ENCODE data around the gene HIP1.
A peak's percentile ranks its signal among the peaks of the same experiment; 100 is the strongest.
"Not testable (repeated sequence)": the region's sequence is repeated elsewhere in the genome, so short reads cannot be mapped to it uniquely, and the experiment has no call there.

Gene HIP1

GRCh38 chr7:75536491-75536890 is 202.2 kb downstream of the HIP1 start:
- Histone ChIP-seq H3K4me1 (ENCODE audit: control insufficient read depth, low read depth, low read length) (no peaks in the 10 kb centered on the region), H3K27me3 (ENCODE audit: control insufficient read depth, insufficient read depth, low read length) (no peaks in the 10 kb centered on the region), H3K36me3 (ENCODE audit: control insufficient read depth, low read depth, low read length) (peaks cover 52% of the 10 kb centered on the region), H3K9ac (ENCODE audit: low read length) (no peak overlapping the region), H3K4me3 (ENCODE audit: low read length) (no peak overlapping the region), H3K27ac (ENCODE audit: low read length) (no peak overlapping the region), H3K9me3 (ENCODE audit: control insufficient read depth, low read depth, low read length) (no peaks in the 10 kb centered on the region)

GRCh38 chr7:75534727-75535307 is 203.9 kb downstream of the HIP1 start:
- Histone ChIP-seq H3K9ac (ENCODE audit: low read length) (no peak overlapping the region), H3K4me1 (ENCODE audit: control insufficient read depth, low read depth, low read length) (no peaks in the 10 kb centered on the region), H3K36me3 (ENCODE audit: control insufficient read depth, low read depth, low read length) (peaks cover 39% of the 10 kb centered on the region), H3K27ac (ENCODE audit: low read length) (no peak overlapping the region), H3K9me3 (ENCODE audit: control insufficient read depth, low read depth, low read length) (no peaks in the 10 kb centered on the region), H3K27me3 (ENCODE audit: control insufficient read depth, insufficient read depth, low read length) (no peaks in the 10 kb centered on the region), H3K4me3 (ENCODE audit: low read length) (no peak overlapping the region)

- Histone ChIP-seq H3K9me3 (ENCODE audit: control insufficient read depth, low read depth, low read length) (no peaks in the 10 kb centered on the region), H3K4me1 (ENCODE audit: control insufficient read depth, low read depth, low read length) (no peaks in the 10 kb centered on the region), H3K27me3 (ENCODE audit: control insufficient read depth, insufficient read depth, low read length) (no peaks in the 10 kb centered on the region), H3K36me3 (ENCODE audit: control insufficient read depth, low read depth, low read length) (peaks cover 30% of the 10 kb centered on the region), H3K4me3 (ENCODE audit: low read length) (no peak overlapping the region), H3K9ac (ENCODE audit: low read length) (no peak overlapping the region), H3K27ac (ENCODE audit: low read length) (no peak overlapping the region)
Observed at GRCh38 chr7:75533926-75534325, 204.8 kb downstream of the HIP1 start.

- Histone ChIP-seq H3K36me3 (ENCODE audit: control insufficient read depth, low read depth, low read length) (peaks cover 20% of the 10 kb centered on the region), H3K4me3 (ENCODE audit: low read length) (no peak overlapping the region), H3K4me1 (ENCODE audit: control insufficient read depth, low read depth, low read length) (no peaks in the 10 kb centered on the region), H3K27me3 (ENCODE audit: control insufficient read depth, insufficient read depth, low read length) (no peaks in the 10 kb centered on the region), H3K9ac (ENCODE audit: low read length) (no peak overlapping the region), H3K9me3 (ENCODE audit: control insufficient read depth, low read depth, low read length) (no peaks in the 10 kb centered on the region), H3K27ac (ENCODE audit: low read length) (no peak overlapping the region)
Observed at GRCh38 chr7:75532639-75533038, 206.1 kb downstream of the HIP1 start.

- H3K4me3 ChIP-seq (ENCODE audit: low read length) = no peak overlapping the region
- H3K27me3 ChIP-seq (ENCODE audit: control insufficient read depth, insufficient read depth, low read length) = no peaks in the 10 kb centered on the region
- no peak overlapping the region for H3K27ac ChIP-seq (ENCODE audit: low read length)
- peaks cover 8% of the 10 kb centered on the region for H3K36me3 ChIP-seq (ENCODE audit: control insufficient read depth, low read depth, low read length)
- H3K9ac ChIP-seq (ENCODE audit: low read length) = no peak overlapping the region
- H3K4me1 ChIP-seq (ENCODE audit: control insufficient read depth, low read depth, low read length) = no peaks in the 10 kb centered on the region
- H3K9me3 ChIP-seq (ENCODE audit: control insufficient read depth, low read depth, low read length) = no peaks in the 10 kb centered on the region
Observed at GRCh38 chr7:75531359-75531821, 207.4 kb downstream of the HIP1 start.

- H3K9me3 ChIP-seq (ENCODE audit: control insufficient read depth, low read depth, low read length); H3K27me3 ChIP-seq (ENCODE audit: control insufficient read depth, insufficient read depth, low read length); H3K4me1 ChIP-seq (ENCODE audit: control insufficient read depth, low read depth, low read length); H3K27ac ChIP-seq (ENCODE audit: low read length): not testable (repeated sequence)
- Histone ChIP-seq H3K36me3 (ENCODE audit: control insufficient read depth, low read depth, low read length) (peaks cover 20% of the 10 kb centered on the region), H3K4me3 (ENCODE audit: low read length) (peak overlapping the region; percentile 65), H3K9ac (ENCODE audit: low read length) (peak overlapping the region; percentile 57)
Observed at GRCh38 chr7:75527224-75527722, 211.5 kb downstream of the HIP1 start.

GRCh38 chr7:75521727-75522126 is 217.0 kb downstream of the HIP1 start:
- not testable (repeated sequence) for H3K27me3 ChIP-seq (ENCODE audit: control insufficient read depth, insufficient read depth, low read length); H3K9me3 ChIP-seq (ENCODE audit: control insufficient read depth, low read depth, low read length); H3K9ac ChIP-seq (ENCODE audit: low read length); H3K27ac ChIP-seq (ENCODE audit: low read length); H3K4me3 ChIP-seq (ENCODE audit: low read length); H3K4me1 ChIP-seq (ENCODE audit: control insufficient read depth, low read depth, low read length)
- peaks cover 24% of the 10 kb centered on the region for H3K36me3 ChIP-seq (ENCODE audit: control insufficient read depth, low read depth, low read length)

- H3K4me3 ChIP-seq (ENCODE audit: low read length); H3K9me3 ChIP-seq (ENCODE audit: control insufficient read depth, low read depth, low read length); H3K9ac ChIP-seq (ENCODE audit: low read length); H3K4me1 ChIP-seq (ENCODE audit: control insufficient read depth, low read depth, low read length); H3K27ac ChIP-seq (ENCODE audit: low read length); H3K27me3 ChIP-seq (ENCODE audit: control insufficient read depth, insufficient read depth, low read length): not testable (repeated sequence)
- peaks cover 17% of the 10 kb centered on the region for H3K36me3 ChIP-seq (ENCODE audit: control insufficient read depth, low read depth, low read length)
Observed at GRCh38 chr7:75518842-75519241, 219.9 kb downstream of the HIP1 start.

- not testable (repeated sequence) for H3K4me3 ChIP-seq (ENCODE audit: low read length); H3K27ac ChIP-seq (ENCODE audit: low read length); H3K4me1 ChIP-seq (ENCODE audit: control insufficient read depth, low read depth, low read length); H3K9ac ChIP-seq (ENCODE audit: low read length); H3K27me3 ChIP-seq (ENCODE audit: control insufficient read depth, insufficient read depth, low read length); H3K36me3 ChIP-seq (ENCODE audit: control insufficient read depth, low read depth, low read length); H3K9me3 ChIP-seq (ENCODE audit: control insufficient read depth, low read depth, low read length)
Observed at GRCh38 chr7:75509033-75509432, 229.7 kb downstream of the HIP1 start.

GRCh38 chr7:75492020-75492419 is 246.7 kb downstream of the HIP1 start, which contains the start of gene SPDYE5:
Gene SPDYE5, plus strand, starts transcription at chr7:75492320. Its CDS starts 1,728 bp downstream, at chr7:75494048.
- not testable (repeated sequence) for H3K4me1 ChIP-seq (ENCODE audit: control insufficient read depth, low read depth, low read length); H3K9ac ChIP-seq (ENCODE audit: low read length); H3K27me3 ChIP-seq (ENCODE audit: control insufficient read depth, insufficient read depth, low read length); H3K36me3 ChIP-seq (ENCODE audit: control insufficient read depth, low read depth, low read length); H3K4me3 ChIP-seq (ENCODE audit: low read length); H3K27ac ChIP-seq (ENCODE audit: low read length); H3K9me3 ChIP-seq (ENCODE audit: control insufficient read depth, low read depth, low read length)

- not testable (repeated sequence) for H3K4me1 ChIP-seq (ENCODE audit: control insufficient read depth, low read depth, low read length); H3K27me3 ChIP-seq (ENCODE audit: control insufficient read depth, insufficient read depth, low read length); H3K27ac ChIP-seq (ENCODE audit: low read length); H3K36me3 ChIP-seq (ENCODE audit: control insufficient read depth, low read depth, low read length); H3K9me3 ChIP-seq (ENCODE audit: control insufficient read depth, low read depth, low read length)
- Histone ChIP-seq H3K4me3 (ENCODE audit: low read length) (peak within 1 kb of the TSS; percentile 75), H3K9ac (ENCODE audit: low read length) (peak within 1 kb of the TSS; percentile 68)
Observed at GRCh38 chr7:75485979-75486643, 252.6 kb downstream of the HIP1 start, which contains the start of gene POM121C. Gene POM121C, minus strand, starts transcription at chr7:75486299. Its CDS starts 44,803 bp downstream, at chr7:75441496.

All from iPS-18a (cell line).